HG03280 (cell line): ENCODE results near the gene VARS1.

Source experiments
- ATAC-seq: cut with Tn5 transposase; IDR thresholded peaks from one replicate; pipeline ENCODE4 v1.9.1; 2021; ENCODE audit warnings: mild to moderate bottlenecking, moderate library complexity; ENCODE audit not compliant: unreplicated experiment

The VARS1 gene

GRCh38 chr6:31775633-31776484 lies 19.7 kb downstream of the VARS1 start:
- ATAC-seq, result no peak

GRCh38 chr6:31775184-31775583 lies 20.4 kb downstream of the VARS1 start:
- no peak for ATAC-seq

- ATAC-seq, result no peak
These were observed 23.6 kb downstream of the VARS1 start for GRCh38 chr6:31771992-31772358.

GRCh38 chr6:31770860-31771259 lies 24.7 kb downstream of the VARS1 start:
- no peak for ATAC-seq

- peak; percentile 65 for ATAC-seq
These were observed 25.7 kb downstream of the VARS1 start for GRCh38 chr6:31769684-31770371.

- no peak for ATAC-seq
These were observed 26.9 kb downstream of the VARS1 start for GRCh38 chr6:31768363-31769257.

GRCh38 chr6:31767096-31767645 lies 28.4 kb downstream of the VARS1 start:
- no peak for ATAC-seq

- ATAC-seq, result no peak
These were observed 29.4 kb downstream of the VARS1 start for GRCh38 chr6:31765910-31766794.

GRCh38 chr6:31765559-31765909 lies 30.0 kb downstream of the VARS1 start:
- ATAC-seq, result no peak

- no peak for ATAC-seq
These were observed 31.4 kb downstream of the VARS1 start for GRCh38 chr6:31764198-31764597.

GRCh38 chr6:31763619-31763940 lies 32.0 kb downstream of the VARS1 start:
- no peak for ATAC-seq

GRCh38 chr6:31762878-31763618 lies 32.5 kb downstream of the VARS1 start:
- ATAC-seq, result no peak

GRCh38 chr6:31762356-31762755 lies 33.2 kb downstream of the VARS1 start, which contains the start of gene SAPCD1:
SAPCD1 (plus strand) TSS chr6:31762656; CDS start chr6:31763055, 399 bp downstream.
- ATAC-seq, result no peak

- no peak for ATAC-seq
These were observed 34.2 kb downstream of the VARS1 start for GRCh38 chr6:31761343-31761742.

- no peak for ATAC-seq
These were observed 34.8 kb downstream of the VARS1 start for GRCh38 chr6:31760790-31761189.

GRCh38 chr6:31758281-31758680 lies 37.3 kb downstream of the VARS1 start:
- ATAC-seq, result no peak

GRCh38 chr6:31752739-31753319 lies 42.7 kb downstream of the VARS1 start:
- no peak for ATAC-seq

GRCh38 chr6:31750411-31751022 lies 45.0 kb downstream of the VARS1 start:
- ATAC-seq, result no peak
